ENCODE measurements around the gene SMIM43.

The SMIM43 gene

DNA sequence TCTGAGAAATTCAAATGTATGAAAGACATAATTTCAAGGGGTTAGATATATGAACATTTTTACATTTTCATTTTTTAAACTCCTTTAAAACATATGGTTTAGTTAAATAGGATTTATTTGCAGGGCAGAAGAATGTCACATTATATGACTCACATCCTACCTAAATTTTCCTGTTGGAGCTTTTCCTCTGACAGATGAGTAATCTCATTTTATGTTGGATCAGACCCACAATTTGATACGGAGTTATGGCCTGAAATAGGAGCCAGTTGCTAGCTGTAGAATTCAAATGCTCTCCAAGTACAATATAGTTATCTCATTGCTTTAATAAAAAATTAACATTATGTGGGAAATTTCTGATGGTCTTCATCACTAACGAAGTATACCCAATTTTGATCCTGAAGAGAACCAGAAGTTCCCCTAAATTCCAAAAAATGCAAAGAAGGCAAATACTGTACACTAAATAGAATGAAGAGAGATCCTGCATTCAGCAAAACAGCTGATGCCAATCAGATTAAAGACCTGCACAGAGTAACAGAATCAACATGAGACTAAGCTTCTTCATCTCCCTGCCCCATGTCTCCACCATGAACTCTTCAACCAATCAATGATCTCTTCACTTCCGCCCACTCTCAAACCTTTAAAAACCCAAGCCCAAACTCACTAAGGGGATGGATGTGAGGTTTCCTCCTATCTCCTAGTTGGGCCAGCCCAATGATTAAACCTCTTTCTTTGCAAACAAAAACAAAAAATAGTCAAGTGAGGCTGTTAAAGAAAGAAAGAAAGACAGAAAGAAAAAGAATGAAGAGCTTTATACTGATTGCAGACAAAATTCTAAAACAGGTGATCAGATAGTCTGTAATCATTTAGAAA is 25.2 kb upstream of the SMIM43 start:
- no peak overlapping the region for H3K27ac ChIP-seq
- TF ChIP-seq ZFX (IDR thresholded peaks at IDR 0.05; ENCODE audit: borderline replicate concordance), result no peak
- TF ChIP-seq, protein P1, sequence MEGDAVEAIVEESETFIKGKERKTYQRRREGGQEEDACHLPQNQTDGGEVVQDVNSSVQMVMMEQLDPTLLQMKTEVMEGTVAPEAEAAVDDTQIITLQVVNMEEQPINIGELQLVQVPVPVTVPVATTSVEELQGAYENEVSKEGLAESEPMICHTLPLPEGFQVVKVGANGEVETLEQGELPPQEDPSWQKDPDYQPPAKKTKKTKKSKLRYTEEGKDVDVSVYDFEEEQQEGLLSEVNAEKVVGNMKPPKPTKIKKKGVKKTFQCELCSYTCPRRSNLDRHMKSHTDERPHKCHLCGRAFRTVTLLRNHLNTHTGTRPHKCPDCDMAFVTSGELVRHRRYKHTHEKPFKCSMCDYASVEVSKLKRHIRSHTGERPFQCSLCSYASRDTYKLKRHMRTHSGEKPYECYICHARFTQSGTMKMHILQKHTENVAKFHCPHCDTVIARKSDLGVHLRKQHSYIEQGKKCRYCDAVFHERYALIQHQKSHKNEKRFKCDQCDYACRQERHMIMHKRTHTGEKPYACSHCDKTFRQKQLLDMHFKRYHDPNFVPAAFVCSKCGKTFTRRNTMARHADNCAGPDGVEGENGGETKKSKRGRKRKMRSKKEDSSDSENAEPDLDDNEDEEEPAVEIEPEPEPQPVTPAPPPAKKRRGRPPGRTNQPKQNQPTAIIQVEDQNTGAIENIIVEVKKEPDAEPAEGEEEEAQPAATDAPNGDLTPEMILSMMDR (IDR thresholded peaks at IDR 0.05), result no peak

DNA sequence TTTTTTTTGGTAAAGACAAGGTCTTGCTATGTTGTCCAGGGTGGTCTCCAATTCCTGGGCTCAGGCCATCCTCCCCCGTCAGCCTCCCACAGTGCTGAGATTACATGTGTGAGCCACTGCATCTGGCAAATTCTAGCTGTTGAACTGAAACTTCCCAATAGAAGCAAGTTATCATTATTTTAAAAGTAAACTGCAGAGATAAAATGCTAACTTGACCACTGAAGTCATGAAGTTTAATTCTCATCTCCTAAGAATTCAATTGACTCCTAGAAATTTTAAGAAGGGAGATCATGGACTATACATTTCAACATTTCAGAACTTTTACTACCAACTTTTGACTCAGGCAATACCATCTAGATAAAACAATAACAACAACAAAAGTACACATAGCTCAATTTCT is 24.5 kb upstream of the SMIM43 start:
- no peak overlapping the region for H3K27ac ChIP-seq
- TF ChIP-seq, protein P1 (IDR thresholded peaks at IDR 0.05), result no peak
- TF ChIP-seq ZFX (IDR thresholded peaks at IDR 0.05; ENCODE audit: borderline replicate concordance), result no peak

DNA sequence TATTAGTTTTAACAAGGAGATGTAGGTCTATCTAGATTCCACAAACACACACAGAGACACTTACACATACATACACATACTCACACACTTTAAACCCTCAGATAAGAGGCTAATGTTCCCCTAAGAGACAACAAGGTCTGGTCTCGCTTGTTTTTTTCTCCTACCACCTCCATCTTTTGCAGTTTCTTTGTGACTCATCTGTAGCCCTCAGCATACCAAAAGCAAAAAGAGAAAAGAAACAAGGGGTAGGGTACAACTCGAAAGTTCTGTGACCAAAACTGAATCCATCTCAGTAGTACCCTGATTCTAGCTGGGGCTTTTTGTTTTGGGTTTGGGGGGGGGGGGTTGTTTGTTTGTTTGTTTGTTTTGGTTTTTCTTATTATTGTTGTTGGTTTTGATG is 23.9 kb upstream of the SMIM43 start:
- H3K27ac ChIP-seq, result no peak overlapping the region

GRCh38 chr4:121786221-121786620 is 21.3 kb upstream of the SMIM43 start:
- no peak overlapping the region for H3K27ac ChIP-seq
- TF ChIP-seq ZFX (IDR thresholded peaks at IDR 0.05; ENCODE audit: borderline replicate concordance), result no peak
- TF ChIP-seq, protein P1 (IDR thresholded peaks at IDR 0.05), result no peak

More for the DNA sequence above, 23.9 kb upstream of the SMIM43 start:
- no peak for TF ChIP-seq ZFX (IDR thresholded peaks at IDR 0.05; ENCODE audit: borderline replicate concordance)
- TF ChIP-seq, protein P1 (IDR thresholded peaks at IDR 0.05), result no peak

GRCh38 chr4:121785479-121785878 is 20.5 kb upstream of the SMIM43 start:
- no peak overlapping the region for H3K27ac ChIP-seq
- TF ChIP-seq ZFX (IDR thresholded peaks at IDR 0.05; ENCODE audit: borderline replicate concordance), result no peak
- TF ChIP-seq, protein P1 (IDR thresholded peaks at IDR 0.05), result no peak

GRCh38 chr4:121784975-121785374 is 20.0 kb upstream of the SMIM43 start:
- no peak overlapping the region for H3K27ac ChIP-seq
- TF ChIP-seq, protein P1 (IDR thresholded peaks at IDR 0.05), result no peak
- TF ChIP-seq ZFX (IDR thresholded peaks at IDR 0.05; ENCODE audit: borderline replicate concordance), result no peak

DNA sequence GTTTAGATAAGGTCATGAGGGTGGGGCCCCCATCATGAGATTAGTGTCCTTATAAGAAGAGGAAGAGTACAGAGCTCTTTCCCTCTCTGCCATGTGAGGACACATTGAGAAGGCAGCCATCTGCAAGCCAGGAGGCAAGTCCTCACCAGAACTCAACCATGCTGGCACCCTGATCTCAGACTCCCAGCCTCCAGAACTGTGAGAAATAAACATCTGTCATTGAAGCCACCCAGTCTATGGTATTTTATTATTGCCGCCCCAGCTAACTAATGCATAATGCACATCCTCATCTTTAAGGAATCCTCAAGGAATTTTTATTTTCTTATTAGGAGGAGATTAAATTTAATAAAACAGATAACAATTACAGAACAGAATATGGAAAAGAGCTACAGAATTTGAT is 19.4 kb upstream of the SMIM43 start:
- H3K27ac ChIP-seq, result no peak overlapping the region

More for the DNA sequence above, 19.4 kb upstream of the SMIM43 start:
- no peak for TF ChIP-seq ZFX (IDR thresholded peaks at IDR 0.05; ENCODE audit: borderline replicate concordance)
